Middle frontal gyrus (tissue), 1 donor: ENCODE measurements around the gene EME2.
A peak's percentile ranks its signal among the peaks of the same experiment; 100 is the strongest.

Experiments used
- DNase-seq: peaks from one replicate; pipeline ENCODE4 v3.0.0-alpha.2; 2015; ENCODE audit warnings: low spot score; ENCODE audit errors: extremely low spot score

Gene EME2

GRCh38 chr16:1766701-1767100, 5.9 kb upstream of the EME2 start:
- no peak for DNase-seq

GRCh38 chr16:1767116-1767994, 5.3 kb upstream of the EME2 start:
- DNase-seq = no peak

GRCh38 chr16:1768061-1768766, 4.4 kb upstream of the EME2 start:
- DNase-seq = no peak

- DNase-seq = no peak
Measured at GRCh38 chr16:1768767-1769401, 3.7 kb upstream of the EME2 start.

- no peak for DNase-seq
Measured at GRCh38 chr16:1769402-1770300, 3.0 kb upstream of the EME2 start.

- DNase-seq = peak; percentile 59
Measured at GRCh38 chr16:1770328-1771187, 2.1 kb upstream of the EME2 start.

- DNase-seq = no peak
Measured at GRCh38 chr16:1771188-1771863, 1.3 kb upstream of the EME2 start, which contains the start of gene NME3. Gene NME3, minus strand, starts transcription at chr16:1771543. Its CDS starts 9 bp downstream, at chr16:1771534.

- DNase-seq = no peak
Measured at GRCh38 chr16:1771864-1772361, 697 bp upstream of the EME2 start.

- DNase-seq = peak; percentile 62
Measured at GRCh38 chr16:1772908-1773702, 495 bp downstream of the EME2 start, which contains the start of gene MRPS34. Gene MRPS34, minus strand, starts transcription at chr16:1773134. Its CDS starts 15 bp downstream, at chr16:1773119.

GRCh38 chr16:1773703-1774447, 1.3 kb downstream of the EME2 start:
- no peak for DNase-seq

- no peak for DNase-seq
Measured at GRCh38 chr16:1774448-1774780, 1.8 kb downstream of the EME2 start.

- DNase-seq = no peak
Measured at GRCh38 chr16:1775006-1775845, 2.6 kb downstream of the EME2 start.

- no peak for DNase-seq
Measured at GRCh38 chr16:1775846-1776671, 3.4 kb downstream of the EME2 start.

GRCh38 chr16:1776672-1776955, 4.0 kb downstream of the EME2 start:
- no peak for DNase-seq

GRCh38 chr16:1776991-1777374, 4.4 kb downstream of the EME2 start:
- DNase-seq = no peak
